NCI-H2029 treated with DMSO at 0.1 percent for 48 hours (cell line): ENCODE data around the gene YAF2.
"Not testable (repeated sequence)": the region's sequence is repeated elsewhere in the genome, so short reads cannot be mapped to it uniquely, and the experiment has no call there.

ENCODE experiments used
- DNase-seq: peaks from one replicate; lab custom pipeline; 2025; lab: John Stamatoyannopoulos, UW

Gene YAF2

GRCh38 chr12:42255221-42255865 is 17.3 kb upstream of the YAF2 start:
- no peak for DNase-seq

- not testable (repeated sequence) for DNase-seq
Measured at GRCh38 chr12:42252645-42253044, 14.6 kb upstream of the YAF2 start.

- not testable (repeated sequence) for DNase-seq
Measured at GRCh38 chr12:42249033-42249432, 11.0 kb upstream of the YAF2 start.

GRCh38 chr12:42240131-42240750 is 2.2 kb upstream of the YAF2 start:
- DNase-seq = no peak

GRCh38 chr12:42237853-42238239 is 202 bp downstream of the YAF2 start:
- no peak for DNase-seq

- peak; percentile 28 for DNase-seq
Measured at GRCh38 chr12:42237052-42237852, 796 bp downstream of the YAF2 start.

- no peak for DNase-seq
Measured at GRCh38 chr12:42236017-42236416, 2.0 kb downstream of the YAF2 start.

- peak; percentile 29 for DNase-seq
Measured at GRCh38 chr12:42235426-42235825, 2.6 kb downstream of the YAF2 start.

- DNase-seq = no peak
Measured at GRCh38 chr12:42234970-42235369, 3.1 kb downstream of the YAF2 start.

GRCh38 chr12:42227525-42227924 is 10.5 kb downstream of the YAF2 start:
- not testable (repeated sequence) for DNase-seq

GRCh38 chr12:42224501-42224900 is 13.5 kb downstream of the YAF2 start:
- DNase-seq = not testable (repeated sequence)

- DNase-seq = no peak
Measured at GRCh38 chr12:42222724-42223123, 15.3 kb downstream of the YAF2 start.

- no peak for DNase-seq
Measured at GRCh38 chr12:42221726-42222125, 16.3 kb downstream of the YAF2 start.

- no peak for DNase-seq
Measured at GRCh38 chr12:42217656-42218055, 20.4 kb downstream of the YAF2 start.

GRCh38 chr12:42216737-42217136 is 21.3 kb downstream of the YAF2 start:
- no peak for DNase-seq

- DNase-seq = not testable (repeated sequence)
Measured at GRCh38 chr12:42215759-42216158, 22.3 kb downstream of the YAF2 start.

GRCh38 chr12:42213954-42214426 is 24.1 kb downstream of the YAF2 start:
- peak; percentile 70 for DNase-seq

- peak; percentile 70 for DNase-seq
Measured at GRCh38 chr12:42213023-42213422, 25.0 kb downstream of the YAF2 start.

GRCh38 chr12:42208574-42208973 is 29.5 kb downstream of the YAF2 start:
- DNase-seq = no peak

GRCh38 chr12:42204819-42205218 is 33.2 kb downstream of the YAF2 start:
- no peak for DNase-seq

GRCh38 chr12:42204362-42204761 is 33.7 kb downstream of the YAF2 start:
- no peak for DNase-seq

- DNase-seq = no peak
Measured at GRCh38 chr12:42201063-42201462, 37.0 kb downstream of the YAF2 start.

GRCh38 chr12:42199007-42199406 is 39.0 kb downstream of the YAF2 start:
- DNase-seq = no peak
